GM18951 (cell line): ENCODE measurements around the gene PHF20.
"Not testable (repeated sequence)": the region's sequence is repeated elsewhere in the genome, so short reads cannot be mapped to it uniquely, and the experiment has no call there.

ENCODE experiments used
- POLR2A ChIP-seq: IDR thresholded peaks from 4 replicates; pipeline ENCODE4 v1.6.1; 2011; ENCODE audit warnings: mild to moderate bottlenecking; ENCODE audit not compliant: insufficient read length, insufficient read depth; ENCODE audit errors: extremely low read depth
- in situ Hi-C: fragments of 300-500 bp; cut with MboI; formaldehyde crosslinking; loops from one replicate; pipeline ENCODE4 v1.12.0; 2022; ENCODE audit warnings: low sequenced_read_pairs, mixed read lengths, inconsistent platforms; ENCODE audit not compliant: unreplicated experiment

The PHF20 gene

GRCh38 chr20:35771689-35772562 is at the start of gene PHF20:
TSS of gene PHF20 (plus strand) at chr20:35772015. CDS start at chr20:35801523, 29,508 bp downstream.
- peak; percentile 85 for TF ChIP-seq POLR2A

GRCh38 chr20:35723275-35723639 is 48.6 kb upstream of the PHF20 start:
- in situ Hi-C loops: not testable (repeated sequence)

More at GRCh38 chr20:35771689-35772562, at the start of gene PHF20:
- in situ Hi-C loops: no loop called here

- in situ Hi-C loops: not testable (repeated sequence)
Measured at GRCh38 chr20:35723652-35724320, 48.0 kb upstream of the PHF20 start.

GRCh38 chr20:35724321-35725230 is 47.2 kb upstream of the PHF20 start:
- no peak for TF ChIP-seq POLR2A
- in situ Hi-C loops: no loop called here

- TF ChIP-seq POLR2A: no peak
- in situ Hi-C loops: no loop called here
Measured at GRCh38 chr20:35726842-35727711, 44.7 kb upstream of the PHF20 start.

- TF ChIP-seq POLR2A: no peak
- in situ Hi-C loops: no loop called here
Measured at GRCh38 chr20:35729283-35729807, 42.5 kb upstream of the PHF20 start.

- in situ Hi-C loops: no loop called here
- no peak for TF ChIP-seq POLR2A
Measured at GRCh38 chr20:35729836-35730582, 41.8 kb upstream of the PHF20 start.

- in situ Hi-C loops: no loop called here
- TF ChIP-seq POLR2A: no peak
Measured at GRCh38 chr20:35730583-35731468, 41.0 kb upstream of the PHF20 start.

GRCh38 chr20:35731469-35731788 is 40.4 kb upstream of the PHF20 start:
- TF ChIP-seq POLR2A: no peak
- in situ Hi-C loops: no loop called here

GRCh38 chr20:35731862-35732643 is 39.8 kb upstream of the PHF20 start:
- in situ Hi-C loops: no loop called here

More at GRCh38 chr20:35731862-35732643, 39.8 kb upstream of the PHF20 start:
- peak; percentile 17 for TF ChIP-seq POLR2A
